Right lobe of liver (tissue), 4 donors: ENCODE results near the gene FCMR.

Experiments used
- POLR2A ChIP-seq: fragments of 450-650 bp; IDR thresholded peaks from one replicate; pipeline ENCODE4 v1.6.1; 2017; ENCODE audit warnings: antibody characterized with exemption, mild to moderate bottlenecking
- TF ChIP-seq, protein P1 (sequence below), 4 donors: fragments of 200-600 bp in 3 of 4; fragments of 450-650 bp in 1 of 4; IDR thresholded peaks; one replicate each; pipeline versions ENCODE4 v1.5.1 to v1.8.0; 2016 to 2022; ENCODE audit warnings: antibody characterized with exemption in 4 of 4, mild to moderate bottlenecking in 2 of 4
- donor health status: DM: no; HTN: no; CAD: no.
- donor health status: DM: no; HTN: no; CAD: no.
- donor health status: DM: no; HTN: yes; CAD: no.

DNA sequence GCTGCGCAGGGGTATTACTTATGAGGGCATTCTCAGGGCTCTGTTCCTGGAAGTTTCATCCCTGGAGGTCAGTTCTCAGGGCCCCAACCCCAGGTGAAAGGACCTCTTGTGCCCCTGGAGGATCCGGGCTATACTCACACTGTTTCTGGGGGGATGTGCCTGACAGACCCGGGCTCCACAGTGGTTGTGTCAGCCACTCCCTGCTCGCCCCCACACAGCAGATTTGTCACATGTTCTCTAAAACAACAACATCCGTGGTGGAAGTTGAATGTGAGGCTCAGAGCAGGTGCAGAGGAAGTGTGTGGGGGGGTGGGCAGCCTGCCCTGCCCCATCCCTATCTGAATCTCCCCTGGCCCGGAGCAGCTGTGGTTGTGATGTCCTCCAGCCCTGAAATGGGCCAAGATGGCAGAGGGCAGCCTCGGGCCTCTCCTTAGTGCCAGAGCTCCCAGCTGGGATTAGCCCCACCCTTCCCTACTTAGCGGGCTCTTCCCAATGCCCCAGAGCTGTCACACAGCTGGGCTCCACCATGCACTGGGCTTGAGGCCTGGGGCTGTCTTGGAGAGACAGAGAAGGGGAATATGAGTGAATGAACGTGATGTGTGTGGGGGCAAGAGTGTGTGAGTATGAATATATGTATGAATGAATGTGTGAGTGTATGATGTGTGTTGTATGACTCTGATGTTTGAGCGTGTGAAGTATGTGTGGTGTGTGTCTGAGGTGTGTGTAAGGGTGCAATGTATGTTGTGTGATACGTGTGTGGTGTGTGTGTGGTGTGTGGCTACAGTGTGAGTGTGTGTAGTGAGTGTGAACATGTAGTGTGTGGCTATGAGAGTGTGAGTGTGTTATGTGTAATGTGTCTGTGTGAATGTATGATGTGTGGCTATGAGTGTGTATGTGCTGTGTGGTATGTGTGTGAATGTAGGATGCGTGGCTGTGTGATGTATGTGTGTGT lies 1.5 kb upstream of the FCMR start:
- TF ChIP-seq, protein P1, sequence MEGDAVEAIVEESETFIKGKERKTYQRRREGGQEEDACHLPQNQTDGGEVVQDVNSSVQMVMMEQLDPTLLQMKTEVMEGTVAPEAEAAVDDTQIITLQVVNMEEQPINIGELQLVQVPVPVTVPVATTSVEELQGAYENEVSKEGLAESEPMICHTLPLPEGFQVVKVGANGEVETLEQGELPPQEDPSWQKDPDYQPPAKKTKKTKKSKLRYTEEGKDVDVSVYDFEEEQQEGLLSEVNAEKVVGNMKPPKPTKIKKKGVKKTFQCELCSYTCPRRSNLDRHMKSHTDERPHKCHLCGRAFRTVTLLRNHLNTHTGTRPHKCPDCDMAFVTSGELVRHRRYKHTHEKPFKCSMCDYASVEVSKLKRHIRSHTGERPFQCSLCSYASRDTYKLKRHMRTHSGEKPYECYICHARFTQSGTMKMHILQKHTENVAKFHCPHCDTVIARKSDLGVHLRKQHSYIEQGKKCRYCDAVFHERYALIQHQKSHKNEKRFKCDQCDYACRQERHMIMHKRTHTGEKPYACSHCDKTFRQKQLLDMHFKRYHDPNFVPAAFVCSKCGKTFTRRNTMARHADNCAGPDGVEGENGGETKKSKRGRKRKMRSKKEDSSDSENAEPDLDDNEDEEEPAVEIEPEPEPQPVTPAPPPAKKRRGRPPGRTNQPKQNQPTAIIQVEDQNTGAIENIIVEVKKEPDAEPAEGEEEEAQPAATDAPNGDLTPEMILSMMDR (IDR thresholded peaks at IDR 0.05): no peak
- no peak for TF ChIP-seq POLR2A
